ENCODE data around the gene ZXDB. TPM values are rescaled to one million over a fixed set of nuclear protein-coding genes. Genes with fewer than 3 reads are reported as not detected.

ZXDB gene
- total RNA-seq, 1 experiment from 2014 or later, result 7.6 TPM

- DNase-seq (ENCODE audit: low read depth, low spot score), result no peak
- in situ Hi-C loops (cut with HindIII; ENCODE audit: low pct_unique_long_range_greater_than_20kb, low sequenced_read_pairs), result no loop called here
Observed at GRCh38 chrX:57643698-57644097, 51.9 kb downstream of the ZXDB start.

DNA sequence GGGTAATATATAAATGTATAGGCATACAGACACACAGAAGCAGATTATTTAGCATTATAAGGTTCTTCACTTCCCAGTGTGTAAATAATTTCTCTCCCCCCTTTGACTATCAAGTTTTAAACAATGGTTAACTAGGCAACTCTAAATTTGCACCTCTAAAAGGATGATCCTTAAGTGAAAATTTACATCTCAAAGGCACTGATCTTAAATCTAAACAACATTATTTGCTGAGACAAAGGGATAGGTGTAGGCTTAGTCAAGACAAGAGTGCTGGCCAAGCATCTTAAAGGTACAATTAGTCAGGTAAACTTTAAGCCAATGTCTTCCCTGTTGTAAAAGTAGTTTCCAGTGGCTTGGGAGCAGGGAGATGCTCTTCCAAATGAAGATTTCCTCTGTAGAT is 55.2 kb downstream of the ZXDB start:
- in situ Hi-C loops (cut with HindIII; ENCODE audit: low pct_unique_long_range_greater_than_20kb, low sequenced_read_pairs), result no loop called here
- DNase-seq (ENCODE audit: low read depth, low spot score), result no peak

Other genes with a start within 250 kb of the ZXDB start
- gene NLRP2B, start 88.2 kb downstream of the ZXDB start, total RNA-seq (2014; rRNA removed; shearing (Covaris generic)), result not detected in 2 replicates